PC-9 (cell line): Measurements from ENCODE around the gene SYDE1. TPM values are rescaled to one million over a fixed set of nuclear protein-coding genes. Genes with fewer than 3 reads are reported as not detected.

ENCODE experiments used
- BruUV-seq: library from RNA; stranded (reverse); fragments of 400-500 nt; replicated peaks from 2 replicates; lab custom pipeline; 2021; lab: Mats Ljungman, UMichigan
- CTCF ChIA-PET: fragments of 300-600 bp; sonication (Branson Sonifier 250); formaldehyde crosslinking; loops from one replicate; lab custom pipeline; 2022; ENCODE audit warnings: antibody characterized with exemption; lab: Charles Lee
- POLR2A ChIA-PET: fragments of 300-600 bp; sonication (Branson Sonifier 250); formaldehyde crosslinking; loops from one replicate; lab custom pipeline; 2022; ENCODE audit warnings: antibody characterized with exemption; ENCODE audit not compliant: unreplicated experiment; lab: Charles Lee
- DNase-seq, 2 experiments: peaks; one replicate each; pipeline versions ENCODE4 v3.0.0 to v3.0.0-alpha.2; 2015 to 2022; ENCODE audit warnings: mixed read lengths in 1 of 2
- H2AFZ ChIP-seq: fragments of 200-600 bp; sonication (generic); 2 replicates; pipeline ENCODE4 v1.8.1; 2017; ENCODE audit warnings: antibody characterized with exemption
- H3F3A ChIP-seq: fragments of 200-600 bp; sonication (generic); 2 replicates; pipeline ENCODE4 v1.8.1; 2017; ENCODE audit warnings: antibody characterized with exemption, mild to moderate bottlenecking, low read depth; ENCODE audit not compliant: insufficient read depth
- H3K27ac ChIP-seq: fragments of 200-600 bp; sonication (generic); 2 replicates; pipeline ENCODE4 v1.6.1; 2016; ENCODE audit warnings: mixed run types
- H3K27me3 ChIP-seq: fragments of 200-600 bp; sonication (generic); 2 replicates; pipeline ENCODE4 v1.6.1; 2016; ENCODE audit warnings: low read depth, mixed run types; ENCODE audit not compliant: insufficient read depth
- H3K36me3 ChIP-seq: fragments of 200-600 bp; sonication (generic); 2 replicates; pipeline ENCODE4 v1.6.1; 2016; ENCODE audit warnings: low read depth, mixed run types
- H3K4me1 ChIP-seq: fragments of 200-600 bp; sonication (generic); replicated peaks from 2 replicates; pipeline ENCODE4 v1.6.1; 2016; ENCODE audit warnings: mixed run types; ENCODE audit not compliant: insufficient read depth
- H3K4me2 ChIP-seq: fragments of 200-600 bp; sonication (generic); 2 replicates; pipeline ENCODE4 v1.6.1; 2017; ENCODE audit warnings: mixed run types
- H3K4me3 ChIP-seq: fragments of 200-600 bp; sonication (generic); 2 replicates; pipeline ENCODE4 v1.6.1; 2016; ENCODE audit warnings: mixed run types
- H3K79me2 ChIP-seq: fragments of 200-600 bp; sonication (generic); 2 replicates; pipeline ENCODE4 v1.6.1; 2017; ENCODE audit warnings: low read depth, mixed run types
- H3K9me2 ChIP-seq: fragments of 200-600 bp; sonication (generic); 2 replicates; pipeline ENCODE4 v1.8.1; 2017; ENCODE audit warnings: mild to moderate bottlenecking; ENCODE audit not compliant: insufficient read depth
- H3K9me3 ChIP-seq: fragments of 200-600 bp; sonication (generic); 2 replicates; pipeline ENCODE4 v1.8.1; 2016; ENCODE audit warnings: low read depth; ENCODE audit not compliant: insufficient read depth
- H4K20me1 ChIP-seq: fragments of 200-600 bp; sonication (generic); 2 replicates; pipeline ENCODE4 v1.8.1; 2017; ENCODE audit not compliant: insufficient read depth
- EZH2 ChIP-seq: fragments of 200-600 bp; sonication (generic); IDR thresholded peaks from 2 replicates; pipeline ENCODE4 v1.8.0; 2017; ENCODE audit warnings: antibody characterized with exemption, low read depth
- intact Hi-C: fragments of 100-400 bp; cut with micrococcal nuclease; formaldehyde crosslinking; loops from one replicate; pipeline ENCODE4 v1.10.0; 2022; ENCODE audit not compliant: unreplicated experiment
- total RNA-seq: library from RNA; stranded (reverse); gene quantifications from 2 replicates; pipeline ENCODE4 v1.2.3, GENCODE V29; 2021
- TF ChIP-seq, protein P1 (sequence below): fragments of 200-600 bp; sonication (generic); conservative IDR thresholded peaks from 2 replicates; pipeline ENCODE4 v1.6.1; 2017; ENCODE audit warnings: mixed run types, antibody characterized with exemption, mild to moderate bottlenecking, moderate library complexity

The SYDE1 gene
- total RNA-seq, 1 experiment from 2014 or later: 2.7 TPM

DNA sequence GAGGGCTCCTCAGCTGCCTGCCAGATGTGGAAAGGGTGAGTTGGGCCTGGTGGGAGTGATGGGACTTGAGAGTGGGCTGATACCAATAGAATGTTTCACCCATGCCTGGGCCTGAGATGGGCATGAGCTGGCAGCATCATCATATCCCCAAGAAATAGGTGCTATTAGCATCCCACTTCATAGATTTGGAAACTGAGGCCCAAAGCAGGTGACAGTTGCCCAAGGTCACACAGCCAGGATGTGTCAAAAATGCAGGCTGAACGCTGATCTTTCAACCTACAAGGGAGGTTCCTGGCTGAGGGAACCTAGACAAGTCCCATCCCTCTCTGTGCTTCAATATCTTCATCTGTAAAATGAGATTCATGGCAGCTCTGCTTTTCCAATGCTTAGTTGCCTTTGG lies 4.6 kb downstream of the SYDE1 start:
- Histone ChIP-seq H3K4me1 (peaks cover under 1% of the 10 kb centered on the region; the same call in 1 of the 2 replicates), H2AFZ (no peak overlapping the region), H3K79me2 (no peaks in the 10 kb centered on the region), H4K20me1 (no peaks in the 10 kb centered on the region), H3K9me2 (no peaks in the 10 kb centered on the region), H3K4me3 (no peak overlapping the region), H3K9me3 (no peaks in the 10 kb centered on the region), H3K4me2 (no peak overlapping the region), H3K27ac (no peak overlapping the region), H3F3A (peaks cover 60% of the 10 kb centered on the region; the same call in 1 of the 2 replicates), H3K27me3 (no peaks in the 10 kb centered on the region), H3K36me3 (0 out of 2 replicates have a peak, but pooled peaks cover 6% of the 10 kb centered on the region)
- CTCF ChIA-PET: no interaction called here
- POLR2A ChIA-PET: interaction anchor here (0.6 to 0.7 kb wide), 2 partner anchors 19 to 709 kb away, joined by 4 to 9 read pairs; no protein-coding TSS in a partner anchor
- no TSS peak for BruUV-seq
- intact Hi-C loops: no loop called here
- no peak for DNase-seq
- no peak for TF ChIP-seq EZH2
- TF ChIP-seq, protein P1, sequence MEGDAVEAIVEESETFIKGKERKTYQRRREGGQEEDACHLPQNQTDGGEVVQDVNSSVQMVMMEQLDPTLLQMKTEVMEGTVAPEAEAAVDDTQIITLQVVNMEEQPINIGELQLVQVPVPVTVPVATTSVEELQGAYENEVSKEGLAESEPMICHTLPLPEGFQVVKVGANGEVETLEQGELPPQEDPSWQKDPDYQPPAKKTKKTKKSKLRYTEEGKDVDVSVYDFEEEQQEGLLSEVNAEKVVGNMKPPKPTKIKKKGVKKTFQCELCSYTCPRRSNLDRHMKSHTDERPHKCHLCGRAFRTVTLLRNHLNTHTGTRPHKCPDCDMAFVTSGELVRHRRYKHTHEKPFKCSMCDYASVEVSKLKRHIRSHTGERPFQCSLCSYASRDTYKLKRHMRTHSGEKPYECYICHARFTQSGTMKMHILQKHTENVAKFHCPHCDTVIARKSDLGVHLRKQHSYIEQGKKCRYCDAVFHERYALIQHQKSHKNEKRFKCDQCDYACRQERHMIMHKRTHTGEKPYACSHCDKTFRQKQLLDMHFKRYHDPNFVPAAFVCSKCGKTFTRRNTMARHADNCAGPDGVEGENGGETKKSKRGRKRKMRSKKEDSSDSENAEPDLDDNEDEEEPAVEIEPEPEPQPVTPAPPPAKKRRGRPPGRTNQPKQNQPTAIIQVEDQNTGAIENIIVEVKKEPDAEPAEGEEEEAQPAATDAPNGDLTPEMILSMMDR: no peak

DNA sequence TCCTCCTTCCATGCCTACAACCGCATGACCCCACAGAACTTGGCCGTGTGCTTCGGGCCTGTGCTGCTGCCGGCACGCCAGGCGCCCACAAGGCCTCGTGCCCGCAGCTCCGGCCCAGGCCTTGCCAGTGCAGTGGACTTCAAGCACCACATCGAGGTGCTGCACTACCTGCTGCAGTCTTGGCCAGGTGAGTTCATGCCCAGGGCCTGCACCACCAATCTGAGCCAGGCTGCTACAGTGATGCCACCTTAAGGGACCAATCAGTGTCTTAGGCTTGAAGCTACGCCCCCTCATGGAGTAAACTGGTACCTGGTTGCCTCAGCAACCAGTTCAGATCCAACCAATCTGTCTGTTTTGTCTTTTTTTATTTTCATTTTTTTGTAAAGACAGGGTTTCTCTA lies 5.2 kb downstream of the SYDE1 start:
- Histone ChIP-seq H3K4me3 (no peak overlapping the region), H3K4me1 (no peaks in the 10 kb centered on the region; the same call in 1 of the 2 replicates), H3K4me2 (no peak overlapping the region), H3K9me3 (no peaks in the 10 kb centered on the region), H3K27ac (no peak overlapping the region), H3K27me3 (no peaks in the 10 kb centered on the region), H2AFZ (no peak overlapping the region), H3K36me3 (0 out of 2 replicates have a peak, but pooled peaks cover 6% of the 10 kb centered on the region), H3F3A (peaks cover 59% of the 10 kb centered on the region; the same call in 1 of the 2 replicates), H3K79me2 (no peaks in the 10 kb centered on the region), H4K20me1 (no peaks in the 10 kb centered on the region), H3K9me2 (no peaks in the 10 kb centered on the region)
- no TSS peak for BruUV-seq
- ChIA-PET CTCF (no interaction called here), POLR2A (interaction anchor here (0.7 kb wide), 1 partner anchor 1266 kb away, joined by 4 read pairs; no protein-coding TSS in a partner anchor)
- no peak for TF ChIP-seq EZH2
- TF ChIP-seq, protein P1: no peak; the same call in 1 of the 2 replicates
- DNase-seq: peak in 1 of 2 experiments; percentile 66
- intact Hi-C loops: no loop called here

DNA sequence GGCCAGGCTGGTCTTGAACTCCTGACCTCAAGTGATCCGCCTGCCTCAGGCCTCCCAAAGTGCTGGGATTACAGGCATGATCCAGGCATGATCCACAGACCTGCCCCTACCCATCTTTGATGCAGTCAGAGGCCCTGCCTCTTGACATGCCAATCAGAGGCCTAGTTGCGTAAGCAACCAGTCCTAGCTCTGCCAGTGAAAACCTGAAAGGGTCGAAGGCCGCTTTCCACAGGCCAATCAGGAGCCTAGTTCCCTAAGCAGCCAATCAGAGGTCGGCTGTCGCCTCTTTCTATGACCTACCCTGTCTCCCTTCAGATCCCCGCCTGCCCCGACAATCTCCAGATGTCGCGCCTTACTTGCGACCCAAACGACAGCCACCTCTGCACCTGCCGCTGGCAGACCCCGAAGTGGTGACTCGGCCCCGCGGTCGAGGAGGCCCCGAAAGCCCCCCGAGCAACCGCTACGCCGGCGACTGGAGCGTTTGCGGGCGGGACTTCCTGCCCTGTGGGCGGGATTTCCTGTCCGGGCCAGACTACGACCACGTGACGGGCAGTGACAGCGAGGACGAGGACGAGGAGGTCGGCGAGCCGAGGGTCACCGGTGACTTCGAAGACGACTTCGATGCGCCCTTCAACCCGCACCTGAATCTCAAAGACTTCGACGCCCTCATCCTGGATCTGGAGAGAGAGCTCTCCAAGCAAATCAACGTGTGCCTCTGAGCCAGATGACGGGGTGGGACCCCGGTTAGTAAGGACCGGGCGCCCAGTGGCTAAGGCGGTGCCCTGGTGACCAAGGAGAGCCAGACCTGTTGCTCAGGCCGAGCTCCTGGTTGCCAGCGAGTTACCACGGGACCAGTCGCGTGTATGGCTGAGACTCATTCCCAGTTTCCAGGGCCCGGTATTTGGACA lies 6.3 kb downstream of the SYDE1 start:
- DNase-seq: no peak
- Histone ChIP-seq H3K27ac (no peak overlapping the region), H3K4me3 (no peak overlapping the region), H4K20me1 (no peaks in the 10 kb centered on the region), H3K36me3 (peaks cover 10% of the 10 kb centered on the region; the same call in 1 of the 2 replicates), H3K4me1 (peaks cover 2% of the 10 kb centered on the region; the same call in 1 of the 2 replicates), H2AFZ (no peak overlapping the region), H3K9me3 (no peaks in the 10 kb centered on the region), H3K27me3 (no peaks in the 10 kb centered on the region), H3K9me2 (no peaks in the 10 kb centered on the region), H3K79me2 (no peaks in the 10 kb centered on the region), H3K4me2 (no peak overlapping the region), H3F3A (peaks cover 48% of the 10 kb centered on the region; the same call in 1 of the 2 replicates)
- intact Hi-C loops: no loop called here
- no TSS peak for BruUV-seq
- ChIA-PET POLR2A (interaction anchor here (0.7 kb wide), 1 partner anchor 341 kb away, joined by 5 read pairs; no protein-coding TSS in a partner anchor), CTCF (no interaction called here)
- TF ChIP-seq, protein P1: no peak
- TF ChIP-seq EZH2: no peak
